ENCODE results near the gene USP14.

GRCh38 chr18:135045-135444 is 23.3 kb upstream of the USP14 start:
- TF ChIP-seq BHLHE40 (IDR thresholded peaks at IDR 0.05; ENCODE audit: borderline replicate concordance) (no peak), HDGF (IDR thresholded peaks at IDR 0.05; ENCODE audit: borderline replicate concordance) (no peak), SUZ12 (IDR thresholded peaks at IDR 0.05) (no peak)

Measured in HEK293T (cell line).